Measurements from ENCODE around the gene SH2D7. TPM values are rescaled to one million over a fixed set of nuclear protein-coding genes. Genes with fewer than 3 reads are reported as not detected.
"Not testable (repeated sequence)": the region's sequence is repeated elsewhere in the genome, so short reads cannot be mapped to it uniquely, and the experiment has no call there.

The SH2D7 gene
- total RNA-seq, 2 experiments from 2014 or later, result not detected

- Mint-ChIP-seq H3K9me3 (no peaks in the 10 kb centered on the region), H3K27me3 (no peaks in the 10 kb centered on the region), H3K4me1 (ENCODE audit: low read depth) (peaks cover 38% of the 10 kb centered on the region), H3K4me3 (peak overlapping the region; percentile 96), H3K36me3 (ENCODE audit: low read depth) (peaks cover 16% of the 10 kb centered on the region), H3K27ac (peak overlapping the region; percentile 93)
- intact Hi-C loops (cut with micrococcal nuclease), result no loop called here
- POLR2A ChIA-PET, result interaction anchor here (0.6 to 3.6 kb wide), 12 partner anchors 10 to 117 kb away, joined by 3 to 13 read pairs (median 6); partner anchors contain the start of genes CIB2 and DNAJA4
- ATAC-seq (peak; percentile 8), DNase-seq (no peak)
- no peak for TF ChIP-seq CTCF (IDR thresholded peaks at IDR 0.05)
- CTCF ChIA-PET, result interaction anchor here (0.8 to 2.9 kb wide), 7 partner anchors 11 to 182 kb away, joined by 3 to 12 read pairs (median 3); no protein-coding TSS in a partner anchor
Observed at GRCh38 chr15:78148392-78149067, 56.2 kb downstream of the SH2D7 start.

- Mint-ChIP-seq H3K27ac (peak within 1 kb of the TSS; percentile 93), H3K4me3 (peak within 1 kb of the TSS; percentile 96)
Observed at GRCh38 chr15:78149068-78149804, 56.9 kb downstream of the SH2D7 start, which contains the start of gene IDH3A. IDH3A (plus strand) TSS chr15:78149362; CDS start chr15:78149404, 42 bp downstream.

GRCh38 chr15:78149805-78150751 is 57.7 kb downstream of the SH2D7 start:
- ChIA-PET CTCF (interaction anchor here (0.8 to 2.9 kb wide), 5 partner anchors 13 to 90 kb away, joined by 3 to 12 read pairs (median 4); no protein-coding TSS in a partner anchor), POLR2A (interaction anchor here (0.9 to 3.6 kb wide), 16 partner anchors 8 to 391 kb away, joined by 3 to 13 read pairs (median 3); partner anchors contain the start of genes CIB2, DNAJA4 and IREB2)
- no peak for TF ChIP-seq CTCF (IDR thresholded peaks at IDR 0.05)
- H3K9me3 Mint-ChIP-seq, result no peaks in the 10 kb centered on the region
- ATAC-seq (no peak), DNase-seq (no peak)
- H3K27ac Mint-ChIP-seq, result peak overlapping the region; percentile 71
- peaks cover 39% of the 10 kb centered on the region for H3K4me1 Mint-ChIP-seq (ENCODE audit: low read depth)
- no peaks in the 10 kb centered on the region for H3K27me3 Mint-ChIP-seq
- H3K4me3 Mint-ChIP-seq, result peak overlapping the region; percentile 88
- intact Hi-C loops (cut with micrococcal nuclease), result no loop called here
- peaks cover 16% of the 10 kb centered on the region for H3K36me3 Mint-ChIP-seq (ENCODE audit: low read depth)

More at GRCh38 chr15:78149068-78149804, 56.9 kb downstream of the SH2D7 start, which contains the start of gene IDH3A:
- intact Hi-C loops (cut with micrococcal nuclease), result no loop called here
- H3K9me3 Mint-ChIP-seq, result no peaks in the 10 kb centered on the region
- no peaks in the 10 kb centered on the region for H3K27me3 Mint-ChIP-seq
- ChIA-PET POLR2A (interaction anchor here (0.6 to 3.6 kb wide), 14 partner anchors 9 to 289 kb away, joined by 3 to 13 read pairs (median 4); partner anchors contain the start of genes CIB2, DNAJA4 and IREB2), CTCF (interaction anchor here (1.2 to 2.9 kb wide), 4 partner anchors 18 to 91 kb away, joined by 3 to 12 read pairs (median 4); no protein-coding TSS in a partner anchor)
- TF ChIP-seq CTCF (IDR thresholded peaks at IDR 0.05), result no peak
- H3K4me1 Mint-ChIP-seq (ENCODE audit: low read depth), result peaks cover 39% of the 10 kb centered on the region
- peaks cover 16% of the 10 kb centered on the region for H3K36me3 Mint-ChIP-seq (ENCODE audit: low read depth)
- ATAC-seq (peak; percentile 98), DNase-seq (peak; percentile 100)

GRCh38 chr15:78151075-78151474 is 58.7 kb downstream of the SH2D7 start:
- CTCF ChIA-PET; ATAC-seq; H3K27me3 Mint-ChIP-seq; intact Hi-C loops (cut with micrococcal nuclease); H3K9me3 Mint-ChIP-seq; H3K27ac Mint-ChIP-seq: not testable (repeated sequence)
- peak; percentile 30 for DNase-seq
- Mint-ChIP-seq H3K36me3 (ENCODE audit: low read depth) (peaks cover 16% of the 10 kb centered on the region), H3K4me1 (ENCODE audit: low read depth) (peaks cover 39% of the 10 kb centered on the region), H3K4me3 (peak overlapping the region; percentile 88)
- POLR2A ChIA-PET, result interaction anchor here (0.6 to 3.6 kb wide), 4 partner anchors 9 to 390 kb away, joined by 3 to 13 read pairs (median 6); no protein-coding TSS in a partner anchor

Other genes starting within 250 kb of the SH2D7 start
- gene TBC1D2B, start 14.8 kb upstream of the SH2D7 start, total RNA-seq, result 10 to 100 TPM; 62.9 to 65.7 TPM
- 1 to 10 TPM; 1.6 TPM for gene CIB2, start 38.9 kb downstream of the SH2D7 start, total RNA-seq
- 100 to 1,000 TPM; 106 to 110 TPM for gene IDH3A, start 56.8 kb downstream of the SH2D7 start, total RNA-seq
- under 1 TPM in 1 of 2 experiments, not detected in 1; 0.18 TPM for gene ACSBG1, start 142.0 kb downstream of the SH2D7 start, total RNA-seq
- 10 to 100 TPM; 38.1 to 38.8 TPM for gene DNAJA4, start 172.0 kb downstream of the SH2D7 start, total RNA-seq
- gene SKIC8, start 207.0 kb downstream of the SH2D7 start, total RNA-seq, result 10 to 100 TPM; 63.0 to 64.5 TPM
- under 1 TPM in 1 of 2 experiments, not detected in 1; 0.36 TPM for gene CRABP1, start 247.8 kb downstream of the SH2D7 start, total RNA-seq